ENCODE results near the gene ACTN1. TPM values are rescaled to one million over a fixed set of nuclear protein-coding genes. Genes with fewer than 3 reads are reported as not detected.

ACTN1 gene
- total RNA-seq, 1 donor = 1,023 TPM

GRCh38 chr14:68902357-68902756, 76.7 kb downstream of the ACTN1 start:
- no peak for TF ChIP-seq CTCF (IDR thresholded peaks at IDR 0.05; ENCODE audit: insufficient read depth, low read depth, low read length)
- H3K4me3 ChIP-seq (ENCODE audit: low read depth, low read length) = no peak overlapping the region
- no peak for DNase-seq (ENCODE audit: low read depth)

- no peak for DNase-seq (ENCODE audit: low read depth)
- no peak overlapping the region for H3K4me3 ChIP-seq (ENCODE audit: low read depth, low read length)
- TF ChIP-seq CTCF (IDR thresholded peaks at IDR 0.05; ENCODE audit: insufficient read depth, low read depth, low read length) = no peak
These were observed 80.0 kb downstream of the ACTN1 start for GRCh38 chr14:68899033-68899603.

- TF ChIP-seq CTCF (IDR thresholded peaks at IDR 0.05; ENCODE audit: insufficient read depth, low read depth, low read length) = no peak
- DNase-seq (ENCODE audit: low read depth) = no peak
- H3K4me3 ChIP-seq (ENCODE audit: low read depth, low read length) = no peak overlapping the region
These were observed 80.7 kb downstream of the ACTN1 start for GRCh38 chr14:68898248-68899032.

GRCh38 chr14:68897559-68898155, 81.4 kb downstream of the ACTN1 start:
- TF ChIP-seq CTCF (IDR thresholded peaks at IDR 0.05; ENCODE audit: insufficient read depth, low read depth, low read length) = no peak
- no peak for DNase-seq (ENCODE audit: low read depth)
- H3K4me3 ChIP-seq (ENCODE audit: low read depth, low read length) = no peak overlapping the region

- H3K4me3 ChIP-seq (ENCODE audit: low read depth, low read length) = no peak overlapping the region
- peak; percentile 44 for TF ChIP-seq CTCF (IDR thresholded peaks at IDR 0.05; ENCODE audit: insufficient read depth, low read depth, low read length)
- DNase-seq (ENCODE audit: low read depth) = no peak
These were observed 83.0 kb downstream of the ACTN1 start for GRCh38 chr14:68896132-68896531.

- H3K4me3 ChIP-seq (ENCODE audit: low read depth, low read length) = no peak overlapping the region
- DNase-seq (ENCODE audit: low read depth) = peak; percentile 24
- TF ChIP-seq CTCF (IDR thresholded peaks at IDR 0.05; ENCODE audit: insufficient read depth, low read depth, low read length) = no peak
These were observed 84.0 kb downstream of the ACTN1 start for GRCh38 chr14:68894802-68895703.
